ENCODE results near the gene RPLP1. TPM values are rescaled to one million over a fixed set of nuclear protein-coding genes. Genes with fewer than 3 reads are reported as not detected.

The RPLP1 gene
- total and polyA plus RNA-seq, 2 of the 8 experiments (the other 6 are each of a cell fraction or from before 2014, with no cell fraction given): 2,089 to 4,387 TPM

- no peak for TF ChIP-seq TCF12 (IDR thresholded peaks at IDR 0.05; ENCODE audit: low read depth, low read length)
- no peak for TF ChIP-seq TAF1 (IDR thresholded peaks at IDR 0.05; ENCODE audit: low read depth, low read length)
- TF ChIP-seq KDM5A (IDR thresholded peaks at IDR 0.05; ENCODE audit: low read length): no peak
- no peak for TF ChIP-seq KDM1A (IDR thresholded peaks at IDR 0.05; ENCODE audit: borderline replicate concordance, low read length)
- TF ChIP-seq POLR2AphosphoS5 (IDR thresholded peaks at IDR 0.05; ENCODE audit: low read depth, low read length): no peak
- no peak for TF ChIP-seq HDAC2 (IDR thresholded peaks at IDR 0.05; ENCODE audit: borderline replicate concordance in 1 of 2, low read depth in 2 of 2, low read length in 2 of 2)
- TF ChIP-seq NRF1 (IDR thresholded peaks at IDR 0.05; ENCODE audit: low read depth, low read length): no peak
- peak; percentile 53; the same call in 1 of the 2 replicates for TF ChIP-seq JUND (IDR thresholded peaks at IDR 0.05; ENCODE audit: low read length)
- TF ChIP-seq RXRA (IDR thresholded peaks at IDR 0.05; ENCODE audit: insufficient read depth, low read depth, low read length): 0 out of 2 replicates have a peak, but pooled peaks have one; percentile 74
- TF ChIP-seq USF2 (IDR thresholded peaks at IDR 0.05; ENCODE audit: low read length): no peak
- no peak for TF ChIP-seq EGR1 (IDR thresholded peaks at IDR 0.05; ENCODE audit: borderline replicate concordance, low read depth, low read length)
- peak; percentile 95 to 96 for TF ChIP-seq RAD21 (IDR thresholded peaks at IDR 0.05 in 1 of 2, conservative IDR thresholded peaks at IDR 0.05 in 1 of 2; ENCODE audit: low read depth in 2 of 2, low read length in 2 of 2)
- no peak for TF ChIP-seq NANOG (IDR thresholded peaks at IDR 0.05; ENCODE audit: insufficient read depth, low read depth, low read length, poor library complexity, severe bottlenecking)
- no peak for TF ChIP-seq MAFK (IDR thresholded peaks at IDR 0.05; ENCODE audit: low read depth, low read length)
- no peak for TF ChIP-seq SP4 (IDR thresholded peaks at IDR 0.05; ENCODE audit: low read length)
- no peak for TF ChIP-seq CEBPB (IDR thresholded peaks at IDR 0.05; ENCODE audit: low read depth, low read length)
Measured at GRCh38 chr15:69475769-69476358, 23.2 kb downstream of the RPLP1 start (continued).

All from H1 (cell line).